22Rv1 (cell line): ENCODE data around the gene GFOD1.

Experiments
- CTCF ChIP-seq: fragments of 450-650 bp; IDR thresholded peaks from 2 replicates; pipeline ENCODE4 v1.5.1; 2017; ENCODE audit warnings: mild to moderate bottlenecking
- ZFX ChIP-seq: fragments of 450-650 bp; IDR thresholded peaks from 2 replicates; pipeline ENCODE4 v1.6.1; 2017; ENCODE audit warnings: antibody characterized with exemption, borderline replicate concordance

- TF ChIP-seq CTCF: no peak
- no peak for TF ChIP-seq ZFX
These were observed 17.7 kb downstream of the GFOD1 start for GRCh38 chr6:13469693-13470092.
